GM21423 (cell line): Measurements from ENCODE around the gene LRRC37A.
A peak's percentile ranks its signal among the peaks of the same experiment; 100 is the strongest.
"Not testable (repeated sequence)": the region's sequence is repeated elsewhere in the genome, so short reads cannot be mapped to it uniquely, and the experiment has no call there.

ENCODE experiments used
- ATAC-seq: cut with Tn5 transposase; IDR thresholded peaks from one replicate; pipeline ENCODE4 v1.9.1; 2021; ENCODE audit warnings: mild to moderate bottlenecking, moderate library complexity; ENCODE audit not compliant: unreplicated experiment

LRRC37A gene

GRCh38 chr17:46286764-46287221 lies 8.1 kb upstream of the LRRC37A start:
- ATAC-seq, result not testable (repeated sequence)

DNA sequence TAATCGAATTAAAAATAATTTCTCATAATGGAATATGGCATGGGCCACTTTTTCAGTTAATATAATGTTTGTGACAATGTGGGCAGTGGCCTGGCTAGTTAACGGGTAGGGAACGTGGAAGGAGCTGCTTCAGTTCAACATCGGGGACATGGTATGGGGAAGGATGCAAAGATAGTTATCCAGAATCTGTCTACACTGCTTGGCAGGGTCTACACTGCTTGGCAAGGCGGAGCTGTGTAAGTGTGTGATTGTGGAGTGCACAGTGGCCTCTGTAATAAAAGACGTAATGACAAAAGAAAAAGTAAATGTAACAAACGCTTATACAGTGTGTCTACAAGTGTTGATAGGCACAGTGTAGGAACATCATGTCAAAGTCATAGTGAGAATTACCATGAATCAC lies 7.3 kb upstream of the LRRC37A start:
- not testable (repeated sequence) for ATAC-seq

- ATAC-seq, result peak; percentile 95
Measured at GRCh38 chr17:46290906-46291546, 3.9 kb upstream of the LRRC37A start.

- not testable (repeated sequence) for ATAC-seq
Measured at GRCh38 chr17:46291618-46292017, 3.3 kb upstream of the LRRC37A start.

DNA sequence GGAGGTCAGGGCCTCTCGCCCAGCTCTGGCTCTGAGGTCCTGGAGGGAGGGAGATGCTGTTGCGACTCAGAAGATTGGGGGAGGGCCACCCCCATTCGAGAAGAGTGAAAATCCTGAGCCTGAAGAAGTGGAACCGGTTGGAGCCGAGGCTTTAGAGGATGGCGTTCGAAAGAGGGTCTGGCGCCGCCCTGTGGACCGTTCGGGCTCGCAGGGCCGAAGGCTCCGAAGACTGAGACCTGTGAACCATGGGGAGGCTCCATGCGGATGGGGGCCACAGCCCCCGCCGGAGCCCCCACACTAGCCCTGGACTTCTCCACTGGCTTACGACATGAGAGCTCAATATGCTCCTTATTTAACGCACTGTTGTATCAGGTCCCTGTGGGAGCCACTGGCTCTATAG lies 46.3 kb downstream of the LRRC37A start:
- ATAC-seq, result not testable (repeated sequence)

GRCh38 chr17:46342131-46342530 lies 47.2 kb downstream of the LRRC37A start:
- not testable (repeated sequence) for ATAC-seq

GRCh38 chr17:46348345-46348744 lies 53.4 kb downstream of the LRRC37A start:
- not testable (repeated sequence) for ATAC-seq

GRCh38 chr17:46349060-46349459 lies 54.1 kb downstream of the LRRC37A start:
- not testable (repeated sequence) for ATAC-seq

DNA sequence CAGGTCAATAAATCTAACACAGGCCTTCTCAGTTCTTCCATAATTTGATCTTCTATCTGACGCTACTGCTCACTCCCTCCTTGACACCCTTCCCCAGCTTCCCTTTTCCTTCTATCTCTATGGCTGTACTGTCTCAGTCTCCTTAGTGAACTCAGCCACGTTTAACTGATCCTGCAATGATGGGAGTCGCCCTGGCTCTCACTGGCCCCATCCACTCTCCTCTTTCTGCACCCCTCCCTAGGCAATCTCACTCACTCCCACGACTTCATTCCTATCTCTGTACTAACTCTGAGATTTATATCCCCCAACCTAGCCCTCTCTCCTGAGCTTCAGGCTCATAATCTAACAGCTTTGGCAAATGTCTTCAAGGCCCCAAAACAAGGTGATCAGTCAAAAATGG lies 58.9 kb downstream of the LRRC37A start:
- ATAC-seq, result not testable (repeated sequence)

GRCh38 chr17:46361145-46361735 lies 66.3 kb downstream of the LRRC37A start:
- ATAC-seq, result peak; percentile 37

GRCh38 chr17:46361755-46362154 lies 66.8 kb downstream of the LRRC37A start, which contains the start of gene ARL17B:
ARL17B (minus strand) TSS chr17:46361766; CDS start chr17:46358397, 3,369 bp downstream.
- ATAC-seq, result peak; percentile 96

DNA sequence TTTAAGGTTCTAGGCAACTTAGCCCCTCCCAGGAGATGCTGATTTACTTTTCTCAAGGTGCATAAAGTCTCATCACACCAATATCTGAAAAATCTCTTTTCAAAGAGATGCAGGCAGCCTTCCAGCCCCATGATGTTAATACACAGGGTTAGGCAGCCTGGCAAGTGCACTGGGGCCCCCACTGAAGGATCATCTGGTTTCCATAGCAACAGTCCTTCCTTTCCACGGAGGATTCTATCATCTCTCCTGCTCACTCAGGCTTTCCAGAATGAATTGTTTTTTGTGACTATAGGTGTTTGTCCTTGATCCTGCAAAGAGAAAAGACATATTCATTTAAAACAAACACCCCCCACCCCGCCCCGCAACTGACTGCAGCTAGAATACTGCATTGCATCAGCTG lies 72.6 kb downstream of the LRRC37A start:
- ATAC-seq, result not testable (repeated sequence)

DNA sequence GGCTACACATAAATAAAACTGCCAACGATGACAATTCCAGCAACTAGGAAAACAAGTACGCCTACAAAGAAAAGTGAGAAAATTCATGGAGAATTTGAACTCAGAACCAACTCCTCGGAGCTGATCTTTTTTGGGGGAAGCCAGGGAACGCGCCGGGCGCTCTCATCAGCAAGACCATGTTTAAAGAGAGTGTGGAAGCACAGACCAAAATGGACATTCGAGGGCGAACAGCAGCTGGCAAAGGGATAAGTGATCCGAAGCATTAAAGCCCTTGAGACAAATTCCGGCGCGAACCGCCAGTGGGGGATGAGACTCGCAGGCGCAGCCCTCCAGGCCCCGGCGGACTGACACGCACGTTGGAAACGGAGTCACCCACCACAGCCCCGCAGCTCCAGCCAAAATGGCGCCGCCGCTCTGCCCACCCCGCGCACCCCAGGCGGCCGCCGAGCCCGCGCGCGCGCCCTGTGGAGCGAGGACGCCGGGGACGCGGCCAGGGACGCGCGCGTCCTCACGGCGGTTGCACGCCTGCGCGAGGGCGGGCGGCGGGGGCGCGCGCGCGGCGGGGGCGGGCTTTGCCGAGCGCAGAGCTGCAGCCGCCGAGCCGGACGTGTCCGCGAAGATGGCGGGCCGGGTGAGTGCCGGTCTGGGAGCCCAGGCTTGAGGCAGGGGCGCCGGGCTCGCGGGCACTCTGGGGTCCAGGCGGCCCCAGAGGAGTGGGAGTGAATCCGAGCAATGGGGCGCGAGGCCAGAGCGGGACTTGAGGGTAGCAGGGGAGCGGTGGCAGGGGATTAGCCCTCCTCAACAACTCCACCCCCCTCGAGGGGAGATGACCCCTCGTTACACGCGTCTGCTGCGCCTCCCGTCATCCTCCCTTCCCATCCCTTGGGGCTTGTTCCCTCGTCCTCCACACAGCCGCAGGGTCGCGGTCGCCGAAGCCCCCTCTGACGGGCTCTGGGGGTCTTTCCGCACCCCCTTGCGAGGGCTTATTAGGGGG lies 77.6 kb downstream of the LRRC37A start:
- ATAC-seq, result peak; percentile 82

DNA sequence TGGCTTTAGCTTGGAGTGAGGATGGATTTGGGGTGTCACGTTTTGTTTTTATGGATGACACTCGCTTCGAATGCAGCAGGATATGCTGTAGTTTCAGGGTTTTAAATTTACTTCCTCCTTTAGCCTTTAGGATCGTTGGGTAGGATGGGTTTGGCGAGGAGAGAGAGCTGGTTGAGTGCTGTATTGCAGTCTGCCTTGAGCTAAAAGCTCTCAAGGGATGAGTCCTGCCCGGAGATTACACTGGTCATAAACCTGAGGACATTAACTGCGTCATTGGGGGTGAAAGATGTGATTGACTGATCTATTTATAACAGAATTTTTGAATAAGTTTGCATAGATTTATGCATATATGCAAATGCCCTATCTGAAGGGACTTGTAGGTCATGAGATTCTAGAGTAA lies 78.5 kb downstream of the LRRC37A start:
- ATAC-seq, result peak; percentile 43

GRCh38 chr17:46383118-46383517 lies 88.2 kb downstream of the LRRC37A start:
- ATAC-seq, result not testable (repeated sequence)

GRCh38 chr17:46385491-46385890 lies 90.6 kb downstream of the LRRC37A start:
- ATAC-seq, result not testable (repeated sequence)
